HG03025 (cell line): ENCODE data around the gene ASB11.
"Not testable (repeated sequence)": the region's sequence is repeated elsewhere in the genome, so short reads cannot be mapped to it uniquely, and the experiment has no call there.

Source experiments
- ATAC-seq: cut with Tn5 transposase; IDR thresholded peaks from one replicate; pipeline ENCODE4 v1.9.1; 2021; ENCODE audit warnings: mild to moderate bottlenecking, moderate library complexity; ENCODE audit not compliant: unreplicated experiment, low FRiP score

The ASB11 gene

GRCh38 chrX:15310117-15310516, 5.3 kb downstream of the ASB11 start:
- ATAC-seq, result no peak

GRCh38 chrX:15305899-15306298, 9.5 kb downstream of the ASB11 start:
- not testable (repeated sequence) for ATAC-seq

GRCh38 chrX:15301924-15302323, 13.5 kb downstream of the ASB11 start:
- no peak for ATAC-seq

- no peak for ATAC-seq
Measured at GRCh38 chrX:15299941-15300851, 15.2 kb downstream of the ASB11 start.

GRCh38 chrX:15298780-15299179, 16.7 kb downstream of the ASB11 start:
- ATAC-seq, result no peak

GRCh38 chrX:15298201-15298600, 17.2 kb downstream of the ASB11 start:
- no peak for ATAC-seq

- no peak for ATAC-seq
Measured at GRCh38 chrX:15293451-15293850, 22.0 kb downstream of the ASB11 start.

- ATAC-seq, result no peak
Measured at GRCh38 chrX:15292861-15293260, 22.6 kb downstream of the ASB11 start.

GRCh38 chrX:15277604-15278003, 37.8 kb downstream of the ASB11 start:
- ATAC-seq, result no peak

- no peak for ATAC-seq
Measured at GRCh38 chrX:15274946-15275345, 40.5 kb downstream of the ASB11 start.

GRCh38 chrX:15273275-15273674, 42.2 kb downstream of the ASB11 start:
- not testable (repeated sequence) for ATAC-seq

- no peak for ATAC-seq
Measured at GRCh38 chrX:15271757-15272156, 43.7 kb downstream of the ASB11 start.

GRCh38 chrX:15269618-15270521, 45.6 kb downstream of the ASB11 start, which contains the start of gene ASB9:
ASB9 (minus strand) TSS chrX:15270083; CDS start chrX:15269874, 209 bp downstream.
- ATAC-seq, result no peak

- ATAC-seq, result no peak
Measured at GRCh38 chrX:15269120-15269519, 46.3 kb downstream of the ASB11 start.

- no peak for ATAC-seq
Measured at GRCh38 chrX:15254852-15255251, 60.6 kb downstream of the ASB11 start.

- ATAC-seq, result no peak
Measured at GRCh38 chrX:15245896-15246295, 69.5 kb downstream of the ASB11 start.

GRCh38 chrX:15244421-15244820, 71.0 kb downstream of the ASB11 start:
- no peak for ATAC-seq

- no peak for ATAC-seq
Measured at GRCh38 chrX:15242899-15243555, 72.4 kb downstream of the ASB11 start.

GRCh38 chrX:15241301-15241700, 74.1 kb downstream of the ASB11 start:
- ATAC-seq, result no peak

- ATAC-seq, result no peak
Measured at GRCh38 chrX:15240414-15240813, 75.0 kb downstream of the ASB11 start.

- ATAC-seq, result no peak
Measured at GRCh38 chrX:15236146-15236545, 79.3 kb downstream of the ASB11 start.
